EL (cell line): Measurements from ENCODE around the gene CENPW.
A peak's percentile ranks its signal among the peaks of the same experiment; 100 is the strongest.

ENCODE experiments used
- DNase-seq: peaks from one replicate; pipeline ENCODE4 v3.0.0-alpha.2; 2016

Gene CENPW

DNA sequence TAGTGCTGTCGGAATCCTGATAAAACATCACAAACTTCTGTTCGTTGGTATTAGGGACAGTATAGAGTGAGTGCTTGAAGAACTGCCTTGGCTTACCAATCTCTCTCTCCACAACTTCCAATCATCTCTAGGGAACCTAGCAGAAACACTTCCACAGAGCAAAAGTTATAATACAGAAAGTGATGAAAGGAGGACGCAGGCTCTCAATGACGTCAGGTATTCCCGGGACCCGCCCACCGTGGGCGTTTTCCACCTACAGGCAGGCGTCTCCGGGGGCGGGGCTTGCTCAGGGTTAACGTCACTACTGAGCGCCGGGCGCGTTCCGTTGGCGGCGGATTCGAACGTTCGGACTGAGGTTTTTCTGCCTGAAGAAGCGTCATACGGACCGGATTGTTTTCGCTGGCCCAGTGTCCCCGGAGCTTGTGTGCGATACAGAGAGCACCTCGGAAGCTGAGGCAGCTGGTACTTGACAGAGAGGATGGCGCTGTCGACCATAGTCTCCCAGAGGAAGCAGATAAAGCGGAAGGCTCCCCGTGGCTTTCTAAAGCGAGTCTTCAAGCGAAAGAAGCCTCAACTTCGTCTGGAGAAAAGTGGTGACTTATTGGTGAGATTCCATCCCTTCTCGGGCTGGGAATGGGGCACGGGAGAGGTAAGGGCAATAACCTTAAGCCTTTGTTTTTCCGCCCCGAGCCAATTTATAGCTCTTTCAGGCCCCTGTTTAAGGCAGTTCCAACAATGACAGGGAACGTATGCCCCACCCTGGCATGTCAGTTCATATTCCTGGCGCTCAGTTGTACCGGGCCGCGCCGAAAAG, at the start of gene CENPW:
Gene CENPW (plus strand): TSS at position 320 of the 814 bp plus-strand sequence. CDS start 159 bp downstream, at position 479.
- peak; percentile 90 for DNase-seq

- DNase-seq = no peak
These were observed 45.9 kb upstream of the CENPW start for GRCh38 chr6:126293891-126294524.

GRCh38 chr6:126300126-126300525, 39.8 kb upstream of the CENPW start:
- no peak for DNase-seq

DNA sequence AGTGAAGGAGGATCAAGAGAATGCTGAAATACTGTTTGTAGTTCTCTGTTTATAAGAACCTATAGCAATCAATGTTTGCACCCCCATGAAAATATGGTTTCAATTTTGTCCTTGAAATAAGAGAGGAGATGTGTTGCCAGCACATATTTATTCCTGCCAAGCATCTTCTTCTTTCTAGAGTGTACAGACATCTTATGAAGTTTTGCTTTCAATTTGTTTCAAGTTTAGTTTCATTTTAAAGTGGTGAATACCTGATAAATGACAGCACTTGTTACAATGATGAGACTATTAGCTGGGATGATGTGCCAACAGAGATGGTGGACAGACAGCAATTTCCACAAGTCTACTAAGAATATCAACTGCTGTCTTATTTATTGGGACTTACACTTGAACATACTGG, 39.2 kb upstream of the CENPW start:
- DNase-seq = no peak

DNA sequence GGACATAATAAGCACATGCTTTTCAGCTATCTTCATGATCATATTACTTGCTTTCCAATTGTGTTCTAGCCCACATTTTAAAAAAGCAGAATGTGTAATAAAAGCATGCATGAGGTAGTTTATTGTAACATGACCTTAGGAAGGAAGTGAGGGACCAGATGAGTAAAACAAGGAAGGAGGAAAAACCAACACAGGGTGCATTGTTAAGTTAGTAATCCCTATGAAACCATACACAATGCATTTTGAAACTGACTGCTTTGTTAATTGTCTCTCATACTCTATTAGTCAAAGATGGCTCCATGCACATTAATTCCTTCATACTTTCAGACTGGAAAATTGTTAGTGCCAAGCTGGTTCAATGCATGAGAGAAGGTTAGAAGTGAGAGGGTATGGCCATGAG, 37.7 kb upstream of the CENPW start:
- DNase-seq = no peak

DNA sequence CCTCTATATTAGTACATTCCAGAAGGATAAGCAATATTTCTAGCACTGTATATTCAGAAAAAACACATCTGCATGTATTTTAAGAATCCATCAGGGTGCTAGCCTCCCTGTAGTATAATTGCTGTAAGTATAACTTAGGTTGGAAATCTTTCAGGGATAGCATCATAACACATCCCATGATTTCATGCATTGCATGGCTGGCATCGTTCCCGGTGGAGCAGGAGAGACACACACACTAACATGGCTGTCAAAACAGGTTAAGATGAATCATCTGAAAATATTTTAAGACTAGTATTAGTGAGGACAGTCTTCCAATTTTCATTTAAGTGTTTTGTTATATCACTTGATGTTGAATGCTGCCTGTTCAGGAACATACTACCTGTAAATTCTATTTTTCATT, 32.1 kb upstream of the CENPW start:
- DNase-seq = peak; percentile 57

DNA sequence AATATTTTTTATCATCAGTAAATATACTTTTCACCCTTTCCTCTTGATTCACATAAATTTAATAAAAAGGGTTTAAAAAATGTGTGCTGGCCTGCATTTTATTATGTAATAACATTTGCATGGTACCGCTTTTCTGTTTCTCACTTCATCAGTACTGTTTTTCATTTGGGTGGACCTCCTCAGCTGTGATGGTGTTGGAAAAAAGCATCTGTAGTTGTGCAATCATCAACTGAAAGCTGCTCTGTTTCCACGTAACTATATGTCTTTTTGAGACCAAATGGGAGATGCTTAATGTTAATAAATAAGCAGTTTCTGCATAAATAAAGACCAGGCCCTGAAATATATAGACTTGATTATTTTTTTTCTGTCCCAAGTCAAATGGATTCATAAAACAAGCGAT, 31.6 kb upstream of the CENPW start:
- DNase-seq = no peak

DNA sequence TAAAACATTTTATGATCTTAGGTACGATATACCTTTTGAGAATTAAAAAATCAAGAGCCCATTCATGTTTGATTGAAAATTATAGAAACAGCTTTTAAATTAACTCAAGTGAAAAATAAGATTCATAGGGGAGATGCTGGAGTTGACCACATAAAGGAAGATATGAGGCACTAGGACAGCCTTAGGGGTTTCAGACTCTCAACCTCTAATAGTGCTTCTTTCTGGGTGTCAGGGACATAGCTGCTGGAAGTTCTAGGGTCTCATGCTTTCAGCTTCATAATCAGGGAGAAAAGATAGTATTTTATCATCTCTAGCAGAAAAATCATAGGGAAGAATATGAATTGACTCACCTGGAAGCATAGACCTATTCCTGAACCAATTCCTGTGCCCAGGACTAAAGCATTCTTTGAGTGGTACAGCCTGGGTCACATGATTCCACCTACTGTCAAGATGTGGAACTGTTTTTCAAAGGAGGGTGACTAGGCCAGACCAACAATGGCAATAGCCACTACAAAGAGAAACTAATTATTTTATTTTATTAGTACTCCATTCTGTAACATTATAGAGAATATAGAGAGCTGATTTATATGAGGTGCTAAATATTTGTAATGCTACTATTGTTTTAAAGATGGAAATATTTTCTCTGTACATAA, 27.8 kb upstream of the CENPW start:
- peak; percentile 23 for DNase-seq

DNA sequence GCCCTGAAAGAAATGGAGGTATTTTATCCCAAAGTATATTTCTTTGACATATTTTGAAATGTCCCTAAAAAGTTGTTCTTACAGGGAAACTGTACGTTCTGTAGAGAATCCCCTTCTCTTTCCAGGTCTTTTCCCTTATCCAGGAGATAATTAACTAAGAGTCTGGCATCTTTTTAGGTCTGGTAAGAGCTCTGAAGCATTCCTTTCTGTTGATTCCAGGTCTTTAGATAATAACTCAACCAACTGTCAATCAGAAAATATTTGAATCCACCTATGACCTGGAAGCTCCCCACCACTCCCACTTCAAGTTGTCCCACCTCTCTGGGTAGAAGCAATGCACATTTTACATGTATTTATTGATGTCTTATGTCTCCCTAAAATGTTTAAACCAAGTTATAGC, 26.0 kb upstream of the CENPW start:
- DNase-seq = no peak

DNA sequence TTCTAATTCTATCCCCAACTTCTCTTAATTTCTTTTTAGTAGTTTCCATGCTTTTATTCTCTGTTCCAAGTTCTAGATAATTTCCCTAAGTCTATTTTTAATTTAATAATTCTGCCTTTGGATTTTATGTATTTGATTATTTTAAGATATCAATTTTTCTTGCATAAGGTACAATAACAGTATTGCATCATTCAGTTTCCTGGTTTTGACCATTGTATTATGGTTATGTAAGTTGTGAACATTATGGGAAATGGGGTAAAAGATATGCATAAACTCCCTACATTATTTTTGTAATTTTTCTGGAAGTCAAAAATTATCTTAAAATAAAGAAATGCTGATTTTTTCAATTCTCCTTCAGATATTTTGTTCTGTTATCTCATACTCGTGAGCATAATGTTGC, 21.1 kb upstream of the CENPW start:
- no peak for DNase-seq

- no peak for DNase-seq
These were observed 6.2 kb upstream of the CENPW start for GRCh38 chr6:126333729-126334128.

- DNase-seq = no peak
These were observed 4.7 kb upstream of the CENPW start for GRCh38 chr6:126335210-126335609.

DNA sequence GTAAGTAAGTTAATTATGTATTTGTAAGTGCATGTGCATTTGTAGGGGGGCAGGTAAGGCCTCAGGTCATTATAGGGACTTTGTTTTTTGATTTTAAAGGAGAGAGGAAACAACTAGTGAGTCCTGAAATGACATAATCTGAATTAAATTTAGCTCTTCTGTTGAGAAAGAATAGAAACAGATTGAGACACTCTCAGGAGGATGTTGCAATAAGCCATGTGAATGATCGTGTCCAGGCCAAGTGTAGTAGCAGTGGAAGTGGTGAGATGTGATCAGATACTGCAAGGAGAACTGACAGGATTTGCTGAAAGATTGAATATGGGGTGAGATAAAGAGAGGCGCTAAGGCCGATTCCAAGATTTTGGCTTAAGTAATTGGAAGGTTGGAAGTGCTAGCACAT, 2.6 kb upstream of the CENPW start:
- no peak for DNase-seq

- DNase-seq = no peak
These were observed 1.2 kb downstream of the CENPW start for GRCh38 chr6:126341126-126341525.

DNA sequence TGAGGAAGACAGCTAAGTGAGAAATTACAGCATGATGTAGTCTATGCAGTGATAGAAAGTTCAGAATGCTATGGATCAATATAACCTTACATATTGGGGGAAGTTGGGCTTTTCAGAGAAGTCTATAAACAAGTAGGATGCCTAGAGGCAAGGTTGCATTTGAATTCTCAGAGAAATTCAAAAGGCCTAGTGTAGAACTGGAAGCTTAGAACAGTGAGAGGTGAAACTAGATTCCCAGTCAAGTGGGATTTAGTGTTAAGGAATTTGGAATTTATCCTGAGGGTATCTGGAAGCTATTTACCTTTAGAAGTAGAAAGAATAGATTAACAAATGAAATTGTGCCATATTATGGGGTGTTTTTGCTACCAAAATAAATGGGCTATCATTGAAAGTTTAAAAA, 4.3 kb downstream of the CENPW start:
- no peak for DNase-seq

DNA sequence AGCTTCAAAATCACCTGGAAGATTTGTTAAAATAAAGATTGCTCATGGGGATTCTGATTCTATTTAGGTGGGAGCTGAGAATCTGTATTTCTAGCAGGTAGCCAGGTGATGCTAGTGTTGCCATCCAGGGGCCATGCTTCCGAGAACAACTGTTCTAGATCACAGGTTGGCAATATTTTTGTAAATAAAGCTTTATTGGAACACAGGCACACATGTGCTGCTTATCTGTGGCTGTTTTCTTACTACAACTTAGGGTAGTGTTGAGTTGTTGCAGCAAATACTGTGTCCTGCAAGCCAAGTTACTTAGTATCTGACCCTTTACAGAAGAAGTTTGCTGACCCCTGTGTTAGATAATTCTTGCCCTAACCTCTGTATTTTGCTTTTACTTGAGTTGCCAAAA, 12.0 kb downstream of the CENPW start:
- no peak for DNase-seq

GRCh38 chr6:126352514-126352913, 12.6 kb downstream of the CENPW start:
- DNase-seq = no peak

DNA sequence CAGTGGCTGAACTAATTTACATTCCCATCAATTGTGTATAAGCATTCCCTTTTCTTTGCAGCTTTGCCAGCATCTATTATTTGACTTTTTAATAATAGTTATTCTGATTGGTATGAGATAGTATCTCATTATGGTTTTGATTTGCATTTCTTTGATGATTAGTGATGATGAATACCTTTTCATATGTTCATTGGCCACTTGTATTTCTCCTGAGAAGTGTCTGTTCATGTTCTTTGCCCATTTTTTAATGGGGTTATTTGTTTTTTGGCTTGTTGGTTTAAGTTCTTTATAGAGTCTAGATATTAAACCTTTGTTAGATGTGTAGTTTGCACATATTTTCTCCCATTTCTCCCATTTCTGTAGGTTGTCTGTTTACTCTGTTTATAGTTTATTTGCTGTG, 16.6 kb downstream of the CENPW start:
- DNase-seq = no peak

- DNase-seq = no peak
These were observed 20.1 kb downstream of the CENPW start for GRCh38 chr6:126359936-126360537.

DNA sequence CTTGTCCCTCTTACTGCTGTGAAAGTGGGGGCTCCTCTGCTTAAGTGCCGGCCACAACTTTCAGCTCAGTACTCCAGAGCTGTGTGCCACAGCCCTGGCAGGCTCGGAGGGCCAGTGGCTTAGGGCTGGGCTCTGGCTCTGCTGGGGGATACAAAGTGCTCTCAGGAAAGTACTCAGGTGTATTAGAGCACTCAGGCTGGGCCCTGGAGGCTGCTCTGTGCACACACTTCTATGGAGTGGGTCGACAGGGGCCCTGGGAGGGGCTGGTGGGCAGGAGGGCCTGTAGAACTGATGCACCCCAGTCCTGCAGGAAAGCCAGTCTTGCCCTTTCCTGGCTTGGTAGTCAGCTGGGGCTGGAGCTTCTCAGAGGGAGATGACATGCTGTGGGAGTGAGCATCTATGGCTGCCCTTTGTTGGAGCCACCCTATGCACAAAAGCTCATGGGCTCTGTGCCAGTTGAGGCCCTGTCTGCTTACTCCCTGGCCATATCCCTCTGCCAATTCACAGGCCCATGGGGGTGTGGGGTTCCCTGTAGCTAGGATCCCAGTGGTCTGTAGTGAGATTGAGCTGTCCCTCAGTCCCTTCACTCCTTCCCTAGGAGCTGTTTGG, 22.0 kb downstream of the CENPW start:
- DNase-seq = no peak

- DNase-seq = no peak
These were observed 27.9 kb downstream of the CENPW start for GRCh38 chr6:126367849-126368248.

- peak; percentile 6 for DNase-seq
These were observed 32.7 kb downstream of the CENPW start for GRCh38 chr6:126372626-126373025.

- DNase-seq = no peak
These were observed 33.4 kb downstream of the CENPW start for GRCh38 chr6:126373344-126373743.
